ENCODE data around the gene LRRC14B. TPM values are rescaled to one million over a fixed set of nuclear protein-coding genes. Genes with fewer than 3 reads are reported as not detected.

The LRRC14B gene
- total RNA-seq, 4 donors from 2014 or later = not detected

- intact Hi-C loops (cut with DNase I; ENCODE audit: low total_unique reads) = no loop called here
- H3K27ac ChIP-seq = no peak overlapping the region
- no peaks in the 10 kb centered on the region for H3K9me3 ChIP-seq
- H3K4me3 ChIP-seq = no peak overlapping the region
- DNase-seq = no peak
- no peaks in the 10 kb centered on the region for H3K36me3 ChIP-seq
- TF ChIP-seq CTCF (IDR thresholded peaks at IDR 0.05) = no peak
- TF ChIP-seq POLR2A (IDR thresholded peaks at IDR 0.05) = no peak
- no peaks in the 10 kb centered on the region for H3K27me3 ChIP-seq
- no peaks in the 10 kb centered on the region for H3K4me1 ChIP-seq
Observed at GRCh38 chr5:197892-198489, 6.7 kb downstream of the LRRC14B start.

- intact Hi-C loops (cut with DNase I; ENCODE audit: low total_unique reads) = no loop called here
- H3K4me3 ChIP-seq = no peak overlapping the region
- DNase-seq = no peak
- H3K4me1 ChIP-seq = no peaks in the 10 kb centered on the region
- no peak overlapping the region for H3K27ac ChIP-seq
- no peak for TF ChIP-seq POLR2A (IDR thresholded peaks at IDR 0.05)
- no peak for TF ChIP-seq CTCF (IDR thresholded peaks at IDR 0.05)
- no peaks in the 10 kb centered on the region for H3K27me3 ChIP-seq
- H3K9me3 ChIP-seq = no peaks in the 10 kb centered on the region
- no peaks in the 10 kb centered on the region for H3K36me3 ChIP-seq
Observed at GRCh38 chr5:198516-199196, 7.4 kb downstream of the LRRC14B start.

GRCh38 chr5:199197-199949, 8.1 kb downstream of the LRRC14B start:
- Histone ChIP-seq H3K9me3 (no peaks in the 10 kb centered on the region), H3K27me3 (no peaks in the 10 kb centered on the region), H3K27ac (no peak overlapping the region), H3K4me1 (no peaks in the 10 kb centered on the region), H3K4me3 (no peak overlapping the region), H3K36me3 (no peaks in the 10 kb centered on the region)
- no peak for DNase-seq
- no peak for TF ChIP-seq POLR2A (IDR thresholded peaks at IDR 0.05)
- no peak for TF ChIP-seq CTCF (IDR thresholded peaks at IDR 0.05)
- intact Hi-C loops (cut with DNase I; ENCODE audit: low total_unique reads) = no loop called here

GRCh38 chr5:199950-200645, 8.8 kb downstream of the LRRC14B start:
- Histone ChIP-seq H3K36me3 (no peaks in the 10 kb centered on the region), H3K4me1 (no peaks in the 10 kb centered on the region), H3K4me3 (no peak overlapping the region), H3K27ac (no peak overlapping the region), H3K27me3 (no peaks in the 10 kb centered on the region), H3K9me3 (no peaks in the 10 kb centered on the region)
- no peak for TF ChIP-seq POLR2A (IDR thresholded peaks at IDR 0.05)
- TF ChIP-seq CTCF (IDR thresholded peaks at IDR 0.05) = no peak
- DNase-seq = no peak
- intact Hi-C loops (cut with DNase I; ENCODE audit: low total_unique reads) = no loop called here
